Middle frontal gyrus (tissue), 1 donor: ENCODE measurements around the gene S100A1.
"Not testable (repeated sequence)": the region's sequence is repeated elsewhere in the genome, so short reads cannot be mapped to it uniquely, and the experiment has no call there.

Source experiments
- DNase-seq: peaks from one replicate; pipeline ENCODE4 v3.0.0-alpha.2; 2015; ENCODE audit warnings: low spot score; ENCODE audit errors: extremely low spot score

The S100A1 gene

GRCh38 chr1:153652805-153653500 is 24.7 kb downstream of the S100A1 start:
- no peak for DNase-seq

- DNase-seq, result no peak
These were observed 27.1 kb downstream of the S100A1 start for GRCh38 chr1:153655333-153655732.

GRCh38 chr1:153658400-153659174 is 30.4 kb downstream of the S100A1 start, which contains the start of gene SNAPIN:
Gene SNAPIN, plus strand, starts transcription at chr1:153658703. Its CDS starts 41 bp downstream, at chr1:153658744.
- DNase-seq, result peak; percentile 83

- no peak for DNase-seq
These were observed 30.9 kb downstream of the S100A1 start for GRCh38 chr1:153659175-153659534.

- DNase-seq, result no peak
These were observed 31.4 kb downstream of the S100A1 start for GRCh38 chr1:153659656-153660055.

- no peak for DNase-seq
These were observed 33.0 kb downstream of the S100A1 start for GRCh38 chr1:153661111-153661708.

GRCh38 chr1:153662269-153662668 is 34.0 kb downstream of the S100A1 start:
- DNase-seq, result no peak

GRCh38 chr1:153663211-153663610 is 35.0 kb downstream of the S100A1 start:
- DNase-seq, result no peak

GRCh38 chr1:153667439-153667838 is 39.2 kb downstream of the S100A1 start:
- DNase-seq, result no peak

GRCh38 chr1:153668672-153669071 is 40.4 kb downstream of the S100A1 start:
- not testable (repeated sequence) for DNase-seq

- DNase-seq, result no peak
These were observed 41.4 kb downstream of the S100A1 start for GRCh38 chr1:153669606-153670005.

GRCh38 chr1:153670257-153670858 is 42.1 kb downstream of the S100A1 start:
- DNase-seq, result no peak

GRCh38 chr1:153670859-153671627 is 42.8 kb downstream of the S100A1 start, which contains the start of gene ILF2:
Gene ILF2, minus strand, starts transcription at chr1:153670993. Its CDS starts 71 bp downstream, at chr1:153670922.
- DNase-seq, result peak; percentile 98

- not testable (repeated sequence) for DNase-seq
These were observed 43.6 kb downstream of the S100A1 start for GRCh38 chr1:153671628-153672353.

- no peak for DNase-seq
These were observed 45.3 kb downstream of the S100A1 start for GRCh38 chr1:153673511-153673910.

- no peak for DNase-seq
These were observed 49.7 kb downstream of the S100A1 start for GRCh38 chr1:153677718-153678518.

GRCh38 chr1:153678519-153679336 is 50.5 kb downstream of the S100A1 start, which contains the start of gene NPR1:
Gene NPR1, plus strand, starts transcription at chr1:153678688. Its CDS starts 421 bp downstream, at chr1:153679109.
- no peak for DNase-seq

- DNase-seq, result no peak
These were observed 51.3 kb downstream of the S100A1 start for GRCh38 chr1:153679337-153680119.
